AG09319 (cell line): ENCODE measurements around the gene FAM120AOS.

Experiments
- DNase-seq: peaks from one replicate; pipeline ENCODE4 v3.0.0-alpha.2; 2010; ENCODE audit warnings: low read depth; ENCODE audit errors: extremely low read depth
- TF ChIP-seq, protein P1 (sequence below): IDR thresholded peaks from 2 replicates; pipeline ENCODE4 v1.5.1; 2011; ENCODE audit warnings: low read depth, mild to moderate bottlenecking, inconsistent platforms, low read length, moderate library complexity

Gene FAM120AOS

DNA sequence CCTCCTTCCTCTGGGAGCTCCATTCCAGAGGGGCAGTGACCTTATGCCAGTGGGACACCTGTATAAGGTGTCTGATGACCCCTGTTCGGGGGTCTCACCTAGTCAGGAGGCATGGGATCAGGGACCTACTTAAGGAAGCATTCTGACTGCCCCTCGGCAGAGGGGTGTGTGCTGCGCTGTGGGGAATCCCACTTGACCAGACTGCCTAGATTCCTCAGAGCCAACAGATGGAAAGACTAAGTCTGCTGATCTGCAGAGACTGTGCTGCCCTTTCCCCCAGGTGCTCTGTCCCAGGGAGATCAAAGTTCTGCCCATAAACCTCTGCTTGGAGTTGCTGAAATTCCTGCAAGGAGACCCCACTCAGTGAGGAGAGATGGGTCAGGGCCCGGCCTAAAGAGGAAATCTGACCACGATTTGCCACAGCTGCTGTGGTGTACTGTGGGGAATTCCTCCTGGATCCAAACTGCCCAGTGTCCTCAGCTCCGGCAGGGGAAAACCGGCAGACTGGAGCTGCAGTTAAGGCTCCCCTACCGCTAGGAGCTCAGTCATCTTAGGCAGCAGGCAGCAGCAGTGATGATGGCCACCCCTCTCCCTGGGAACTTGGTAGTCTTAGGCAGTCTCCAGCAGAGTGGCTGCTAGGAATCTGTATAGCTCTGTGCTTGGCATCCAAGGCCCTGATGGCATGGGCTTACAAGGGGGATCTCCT lies 36.7 kb downstream of the FAM120AOS start:
- DNase-seq = no peak
- TF ChIP-seq, protein P1, sequence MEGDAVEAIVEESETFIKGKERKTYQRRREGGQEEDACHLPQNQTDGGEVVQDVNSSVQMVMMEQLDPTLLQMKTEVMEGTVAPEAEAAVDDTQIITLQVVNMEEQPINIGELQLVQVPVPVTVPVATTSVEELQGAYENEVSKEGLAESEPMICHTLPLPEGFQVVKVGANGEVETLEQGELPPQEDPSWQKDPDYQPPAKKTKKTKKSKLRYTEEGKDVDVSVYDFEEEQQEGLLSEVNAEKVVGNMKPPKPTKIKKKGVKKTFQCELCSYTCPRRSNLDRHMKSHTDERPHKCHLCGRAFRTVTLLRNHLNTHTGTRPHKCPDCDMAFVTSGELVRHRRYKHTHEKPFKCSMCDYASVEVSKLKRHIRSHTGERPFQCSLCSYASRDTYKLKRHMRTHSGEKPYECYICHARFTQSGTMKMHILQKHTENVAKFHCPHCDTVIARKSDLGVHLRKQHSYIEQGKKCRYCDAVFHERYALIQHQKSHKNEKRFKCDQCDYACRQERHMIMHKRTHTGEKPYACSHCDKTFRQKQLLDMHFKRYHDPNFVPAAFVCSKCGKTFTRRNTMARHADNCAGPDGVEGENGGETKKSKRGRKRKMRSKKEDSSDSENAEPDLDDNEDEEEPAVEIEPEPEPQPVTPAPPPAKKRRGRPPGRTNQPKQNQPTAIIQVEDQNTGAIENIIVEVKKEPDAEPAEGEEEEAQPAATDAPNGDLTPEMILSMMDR = no peak

- no peak for DNase-seq
- TF ChIP-seq, protein P1 = no peak
Measured at GRCh38 chr9:93415176-93415690, 38.1 kb downstream of the FAM120AOS start.

- TF ChIP-seq, protein P1 = no peak
- DNase-seq = no peak
Measured at GRCh38 chr9:93413530-93413929, 39.9 kb downstream of the FAM120AOS start.

DNA sequence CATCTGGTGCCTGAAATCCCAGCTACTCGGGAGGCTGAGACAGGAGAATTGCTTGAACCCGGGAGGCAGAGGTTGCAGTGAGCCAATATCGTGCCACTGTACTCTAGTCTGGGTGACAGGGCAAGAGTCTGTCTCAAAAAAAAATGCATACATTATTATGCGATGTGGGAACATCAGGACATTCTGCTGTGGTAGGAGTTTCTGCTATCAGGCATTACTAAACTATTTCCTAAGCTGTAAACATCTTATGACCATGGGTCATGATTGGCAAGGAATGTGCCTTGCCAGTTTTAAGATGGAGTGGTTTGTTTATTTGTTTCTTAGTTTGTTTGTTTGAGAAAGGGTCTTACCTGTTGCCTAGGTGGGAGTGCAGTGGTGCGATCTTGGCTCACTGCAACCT lies 47.0 kb downstream of the FAM120AOS start:
- no peak for DNase-seq
- TF ChIP-seq, protein P1 = no peak

DNA sequence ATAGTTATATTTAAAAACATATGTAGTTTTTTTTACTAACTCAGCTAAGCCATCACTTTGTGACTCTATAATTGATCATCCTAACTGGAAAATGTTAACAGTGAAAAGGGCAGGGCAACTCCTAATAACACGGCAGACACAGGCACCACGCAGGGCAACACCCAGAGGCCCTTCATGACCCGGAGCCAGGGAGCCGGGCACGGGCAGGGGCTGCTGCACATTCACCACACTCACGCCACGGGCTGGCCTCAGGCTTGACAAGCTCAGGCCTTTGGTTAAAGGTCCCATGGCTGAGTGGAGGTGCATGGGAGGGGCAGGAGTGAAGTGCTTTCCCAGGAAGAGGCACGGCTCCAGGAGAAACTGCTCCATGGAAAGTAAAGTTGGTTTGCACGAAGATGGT lies 54.9 kb downstream of the FAM120AOS start:
- DNase-seq = no peak
- TF ChIP-seq, protein P1 = no peak

DNA sequence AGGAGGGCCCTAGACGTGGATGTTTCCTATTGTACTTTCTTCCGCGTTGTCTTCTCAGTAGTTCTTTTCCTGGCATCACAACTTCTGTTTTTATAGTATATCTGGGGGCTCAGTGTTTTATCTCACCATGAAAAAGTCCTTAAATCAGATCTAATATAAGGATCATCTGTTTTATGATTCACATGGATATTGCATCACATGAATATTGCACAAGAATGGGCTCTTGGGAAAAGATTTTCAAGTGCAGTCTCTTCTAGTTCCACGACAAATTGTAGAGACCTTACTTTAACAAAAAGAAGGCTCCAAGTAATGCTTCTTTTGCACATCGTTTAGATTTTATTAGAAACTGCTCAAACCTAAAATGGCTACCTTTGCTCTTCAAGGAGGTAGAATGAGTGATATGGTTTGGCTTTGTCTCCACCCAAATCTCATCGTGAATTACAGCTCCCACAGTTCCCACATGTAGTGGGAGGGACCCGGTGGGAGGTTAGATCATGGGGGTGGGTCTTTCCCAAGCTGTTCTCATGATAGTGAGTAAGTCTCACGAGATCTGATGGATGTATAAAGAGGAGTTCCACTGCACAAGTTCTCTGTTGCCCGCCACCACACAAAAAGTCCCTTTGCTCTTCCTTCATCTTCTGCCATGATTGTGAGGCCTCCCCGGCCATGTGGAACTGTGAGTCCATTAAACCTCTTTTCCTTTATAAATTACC lies 55.6 kb downstream of the FAM120AOS start:
- DNase-seq = no peak
- TF ChIP-seq, protein P1 = no peak
